ENCODE results near the gene NUDT15.
A peak's percentile ranks its signal among the peaks of the same experiment; 100 is the strongest.
"Not testable (repeated sequence)": the region's sequence is repeated elsewhere in the genome, so short reads cannot be mapped to it uniquely, and the experiment has no call there.

Gene NUDT15

DNA sequence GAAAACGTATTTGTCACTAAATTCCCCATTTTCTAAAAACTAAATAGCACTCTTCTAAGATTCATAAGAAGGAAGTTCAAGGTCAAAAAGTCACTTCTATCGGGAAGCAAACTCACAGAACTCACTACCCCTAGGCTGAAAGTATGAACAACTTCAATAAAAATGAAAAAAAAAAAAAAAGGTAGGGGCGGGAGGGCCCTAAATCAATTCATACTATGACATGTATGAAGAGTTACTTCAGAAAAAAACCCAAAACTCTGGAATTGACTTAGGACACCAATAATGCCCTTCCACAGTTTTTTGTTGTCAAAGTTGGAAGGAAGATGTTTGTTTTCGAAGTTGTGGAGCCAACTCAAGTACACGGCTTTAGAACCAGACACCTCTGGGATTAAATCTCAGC lies 37.6 kb upstream of the NUDT15 start:
- Histone ChIP-seq H3K27me3 (ENCODE audit: insufficient read depth, low read depth, severe bottlenecking) (no peaks in the 10 kb centered on the region), H3K4me3 (ENCODE audit: low read depth, low read length) (peak overlapping the region; percentile 86), H3K27ac (no peak overlapping the region), H3K9me3 (ENCODE audit: severe bottlenecking) (no peaks in the 10 kb centered on the region), H3K36me3 (no peaks in the 10 kb centered on the region)
- no peak for DNase-seq
- TF ChIP-seq, protein P1, sequence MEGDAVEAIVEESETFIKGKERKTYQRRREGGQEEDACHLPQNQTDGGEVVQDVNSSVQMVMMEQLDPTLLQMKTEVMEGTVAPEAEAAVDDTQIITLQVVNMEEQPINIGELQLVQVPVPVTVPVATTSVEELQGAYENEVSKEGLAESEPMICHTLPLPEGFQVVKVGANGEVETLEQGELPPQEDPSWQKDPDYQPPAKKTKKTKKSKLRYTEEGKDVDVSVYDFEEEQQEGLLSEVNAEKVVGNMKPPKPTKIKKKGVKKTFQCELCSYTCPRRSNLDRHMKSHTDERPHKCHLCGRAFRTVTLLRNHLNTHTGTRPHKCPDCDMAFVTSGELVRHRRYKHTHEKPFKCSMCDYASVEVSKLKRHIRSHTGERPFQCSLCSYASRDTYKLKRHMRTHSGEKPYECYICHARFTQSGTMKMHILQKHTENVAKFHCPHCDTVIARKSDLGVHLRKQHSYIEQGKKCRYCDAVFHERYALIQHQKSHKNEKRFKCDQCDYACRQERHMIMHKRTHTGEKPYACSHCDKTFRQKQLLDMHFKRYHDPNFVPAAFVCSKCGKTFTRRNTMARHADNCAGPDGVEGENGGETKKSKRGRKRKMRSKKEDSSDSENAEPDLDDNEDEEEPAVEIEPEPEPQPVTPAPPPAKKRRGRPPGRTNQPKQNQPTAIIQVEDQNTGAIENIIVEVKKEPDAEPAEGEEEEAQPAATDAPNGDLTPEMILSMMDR (IDR thresholded peaks at IDR 0.05; ENCODE audit: low read depth, low read length) = no peak

DNA sequence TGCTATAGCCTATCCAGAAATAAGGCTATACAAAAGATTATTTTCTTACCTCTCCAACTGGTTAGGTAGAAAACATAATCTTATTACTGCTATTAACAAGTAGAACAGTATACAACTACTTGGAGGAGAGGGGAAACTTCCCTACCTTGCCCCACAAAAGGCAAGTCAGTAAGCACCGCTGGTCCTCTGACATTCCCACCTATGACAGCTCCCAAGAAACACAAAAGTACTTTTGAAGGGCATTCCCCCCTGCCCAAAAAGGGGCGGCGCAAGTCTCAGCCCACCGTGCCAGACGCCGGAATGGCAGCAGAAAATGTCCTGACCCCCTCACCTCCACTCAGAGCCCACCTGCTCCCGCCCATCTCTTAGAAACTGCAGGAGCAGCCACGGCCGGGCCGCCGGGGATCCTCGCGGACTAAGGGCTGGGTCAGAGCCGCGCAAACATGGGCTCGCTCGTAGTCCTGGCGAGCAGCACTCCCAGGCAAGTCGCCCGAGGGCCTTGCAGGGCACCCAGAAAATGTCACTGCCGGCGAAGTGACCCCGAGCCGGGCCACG lies 36.9 kb upstream of the NUDT15 start:
- DNase-seq = peak; percentile 9
- H3K36me3 ChIP-seq = no peaks in the 10 kb centered on the region
- no peaks in the 10 kb centered on the region for H3K9me3 ChIP-seq (ENCODE audit: severe bottlenecking)
- peak overlapping the region; percentile 86 for H3K4me3 ChIP-seq (ENCODE audit: low read depth, low read length)
- no peaks in the 10 kb centered on the region for H3K27me3 ChIP-seq (ENCODE audit: insufficient read depth, low read depth, severe bottlenecking)
- TF ChIP-seq, protein P1 (IDR thresholded peaks at IDR 0.05; ENCODE audit: low read depth, low read length) = no peak
- H3K27ac ChIP-seq = peak overlapping the region; percentile 76

DNA sequence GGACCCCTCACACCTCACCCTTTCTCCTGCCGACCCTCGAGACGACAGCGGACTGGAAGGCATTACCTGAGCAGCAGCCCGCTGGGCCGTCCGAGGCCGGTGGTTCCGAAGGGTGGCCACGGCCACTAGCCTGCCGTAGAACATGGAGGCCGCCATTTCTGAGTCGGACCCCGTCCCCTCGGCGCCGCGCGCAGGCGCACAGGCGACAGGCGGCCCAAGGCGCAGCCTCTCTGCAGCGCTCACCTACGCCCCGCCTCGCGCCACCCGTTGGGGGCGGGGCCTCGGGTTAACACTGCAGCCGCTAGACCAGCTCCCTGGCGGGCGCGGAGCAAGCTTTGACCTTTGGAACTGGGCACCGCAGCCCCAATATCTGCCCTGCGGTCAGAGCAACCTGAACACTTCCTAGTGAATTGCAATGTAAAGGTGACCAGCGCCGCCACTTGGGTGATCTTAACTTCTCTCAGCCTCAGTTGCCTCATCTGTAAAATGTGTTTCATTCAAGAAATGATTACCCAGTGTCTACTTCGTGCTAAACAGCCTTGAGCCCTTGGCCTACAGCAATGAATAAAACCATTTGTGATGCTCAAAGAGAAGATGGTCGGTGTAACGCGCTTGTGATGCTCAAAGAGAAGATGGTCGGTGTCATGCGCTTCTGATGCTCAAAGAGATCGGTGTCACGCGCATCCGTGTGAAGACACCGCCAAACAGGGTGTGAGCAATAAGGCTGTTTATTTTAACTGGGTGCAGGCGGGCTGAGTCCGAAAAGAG lies 36.2 kb upstream of the NUDT15 start, which contains the start of gene SUCLA2:
SUCLA2 (minus strand) TSS at position 160 of the 768 bp plus-strand sequence; CDS start at position 156, 4 bp downstream.
- no peaks in the 10 kb centered on the region for H3K36me3 ChIP-seq
- H3K27me3 ChIP-seq (ENCODE audit: insufficient read depth, low read depth, severe bottlenecking) = no peaks in the 10 kb centered on the region
- peak within 1 kb of the TSS; percentile 86 for H3K4me3 ChIP-seq (ENCODE audit: low read depth, low read length)
- peak; percentile 79 for DNase-seq
- TF ChIP-seq, protein P1 (IDR thresholded peaks at IDR 0.05; ENCODE audit: low read depth, low read length) = no peak
- no peaks in the 10 kb centered on the region for H3K9me3 ChIP-seq (ENCODE audit: severe bottlenecking)
- peak within 1 kb of the TSS; percentile 76 for H3K27ac ChIP-seq

DNA sequence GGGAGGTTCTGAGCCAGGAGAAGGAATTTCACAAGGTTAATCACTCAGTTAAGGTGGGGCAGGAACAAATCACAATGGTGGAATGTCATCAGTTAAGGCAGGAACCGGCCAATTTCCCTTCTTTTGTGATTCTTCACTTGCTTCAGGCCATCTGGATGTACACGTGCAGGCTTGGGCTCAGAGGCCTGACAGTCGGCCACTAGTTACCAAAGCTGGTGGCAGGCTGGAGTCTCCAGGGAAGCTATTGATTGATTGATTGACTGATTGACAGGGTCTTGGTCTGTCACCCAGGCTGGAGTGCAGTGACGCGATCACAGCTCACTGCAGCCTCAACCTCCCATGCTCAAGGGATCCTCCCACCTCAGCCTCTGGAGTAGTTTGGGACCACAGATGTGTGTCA lies 35.5 kb upstream of the NUDT15 start:
- not testable (repeated sequence) for H3K36me3 ChIP-seq; H3K27ac ChIP-seq; H3K9me3 ChIP-seq (ENCODE audit: severe bottlenecking); H3K27me3 ChIP-seq (ENCODE audit: insufficient read depth, low read depth, severe bottlenecking); H3K4me3 ChIP-seq (ENCODE audit: low read depth, low read length); DNase-seq

DNA sequence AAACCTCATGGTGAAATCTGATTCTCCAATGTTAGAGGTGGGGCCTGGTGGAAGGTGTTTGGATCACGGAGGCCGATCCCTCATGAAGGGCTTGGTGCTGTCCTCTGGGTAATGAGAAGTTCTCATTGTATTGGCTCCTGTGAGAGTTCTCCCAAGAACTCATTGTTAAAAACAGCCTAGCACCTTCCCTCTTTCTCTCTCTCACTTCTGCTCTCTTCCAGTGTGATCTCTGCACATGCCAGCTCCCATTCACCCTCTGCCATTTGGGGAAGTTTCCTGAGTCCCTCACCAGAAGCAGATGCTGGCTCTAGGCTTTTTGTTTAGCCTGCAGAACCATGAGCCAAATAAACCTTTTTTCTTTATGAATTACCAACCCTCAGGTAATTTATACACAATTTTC lies 33.3 kb upstream of the NUDT15 start:
- no peaks in the 10 kb centered on the region for H3K9me3 ChIP-seq (ENCODE audit: severe bottlenecking)
- TF ChIP-seq, protein P1 (IDR thresholded peaks at IDR 0.05; ENCODE audit: low read depth, low read length) = no peak
- no peak overlapping the region for H3K27ac ChIP-seq
- H3K36me3 ChIP-seq = no peaks in the 10 kb centered on the region
- no peak overlapping the region for H3K4me3 ChIP-seq (ENCODE audit: low read depth, low read length)
- H3K27me3 ChIP-seq (ENCODE audit: insufficient read depth, low read depth, severe bottlenecking) = no peaks in the 10 kb centered on the region
- no peak for DNase-seq

DNA sequence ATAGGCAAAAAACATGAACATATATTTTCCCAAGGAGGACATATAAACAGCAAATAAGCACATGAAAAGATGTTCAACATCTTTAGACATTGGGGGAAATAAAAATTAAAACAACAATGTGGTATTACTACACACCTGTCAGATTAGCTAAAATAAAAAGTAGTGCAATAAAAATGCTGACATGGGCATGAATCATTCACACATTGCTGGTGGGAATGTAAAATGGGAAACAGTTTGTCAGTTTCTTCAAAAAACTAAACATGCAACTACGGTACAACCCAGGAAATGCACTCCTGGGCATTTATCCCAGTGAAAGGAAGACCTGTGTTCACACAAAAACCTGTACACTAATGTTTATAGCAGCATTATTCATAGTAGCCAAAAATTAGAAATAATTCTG lies 31.1 kb upstream of the NUDT15 start:
- H3K4me3 ChIP-seq (ENCODE audit: low read depth, low read length) = no peak overlapping the region
- no peak for DNase-seq
- H3K36me3 ChIP-seq = no peaks in the 10 kb centered on the region
- H3K27ac ChIP-seq = no peak overlapping the region
- H3K27me3 ChIP-seq (ENCODE audit: insufficient read depth, low read depth, severe bottlenecking) = no peaks in the 10 kb centered on the region
- no peaks in the 10 kb centered on the region for H3K9me3 ChIP-seq (ENCODE audit: severe bottlenecking)
- TF ChIP-seq, protein P1 (IDR thresholded peaks at IDR 0.05; ENCODE audit: low read depth, low read length) = no peak
